ENCODE measurements around the gene TSHZ2.

The TSHZ2 gene

DNA sequence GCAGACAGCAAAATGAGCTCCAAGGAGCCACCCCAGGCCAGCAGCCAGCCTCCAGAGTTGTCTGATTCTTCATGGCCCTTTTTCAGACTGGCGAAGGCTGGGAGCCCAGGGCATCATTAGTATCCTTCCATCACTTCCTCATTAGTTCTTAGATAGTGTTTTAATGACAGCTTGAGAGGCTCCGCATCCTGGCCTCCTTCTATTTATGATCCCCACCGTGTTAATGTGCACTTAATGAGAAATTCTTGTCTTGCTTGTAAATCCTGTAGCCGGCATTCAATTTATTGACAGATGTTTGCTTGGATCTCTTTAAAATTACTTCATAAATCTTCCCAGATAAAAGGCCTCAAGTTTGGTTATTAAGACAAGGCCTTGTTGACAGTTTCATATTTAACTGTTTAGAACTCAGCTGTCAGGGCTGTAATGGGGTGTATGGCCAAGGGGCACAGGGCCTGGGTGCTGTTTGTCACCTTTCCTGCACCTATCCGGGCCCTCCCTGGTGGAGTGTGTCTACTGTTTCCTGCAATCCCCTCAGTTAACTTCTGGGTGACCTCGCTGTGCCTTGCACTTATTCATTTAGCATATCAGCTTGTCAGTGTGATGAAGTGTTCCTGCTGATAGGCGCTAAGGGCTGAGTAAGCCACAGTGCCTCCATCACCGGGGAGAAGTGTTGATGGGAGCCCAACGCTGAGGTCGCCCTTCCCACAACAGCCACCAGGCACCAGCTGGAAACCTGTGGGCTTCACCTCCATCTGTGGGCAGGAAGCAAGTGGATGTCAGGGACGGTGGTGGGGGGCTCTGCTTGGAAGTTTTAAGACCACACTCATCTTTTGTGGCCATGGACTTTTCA, 169.3 kb downstream of the TSHZ2 start:
- DNase-seq (ENCODE audit: low read depth), result no peak
- H3K4me3 ChIP-seq (ENCODE audit: low read depth, low read length), result no peak overlapping the region
- TF ChIP-seq, protein P1, sequence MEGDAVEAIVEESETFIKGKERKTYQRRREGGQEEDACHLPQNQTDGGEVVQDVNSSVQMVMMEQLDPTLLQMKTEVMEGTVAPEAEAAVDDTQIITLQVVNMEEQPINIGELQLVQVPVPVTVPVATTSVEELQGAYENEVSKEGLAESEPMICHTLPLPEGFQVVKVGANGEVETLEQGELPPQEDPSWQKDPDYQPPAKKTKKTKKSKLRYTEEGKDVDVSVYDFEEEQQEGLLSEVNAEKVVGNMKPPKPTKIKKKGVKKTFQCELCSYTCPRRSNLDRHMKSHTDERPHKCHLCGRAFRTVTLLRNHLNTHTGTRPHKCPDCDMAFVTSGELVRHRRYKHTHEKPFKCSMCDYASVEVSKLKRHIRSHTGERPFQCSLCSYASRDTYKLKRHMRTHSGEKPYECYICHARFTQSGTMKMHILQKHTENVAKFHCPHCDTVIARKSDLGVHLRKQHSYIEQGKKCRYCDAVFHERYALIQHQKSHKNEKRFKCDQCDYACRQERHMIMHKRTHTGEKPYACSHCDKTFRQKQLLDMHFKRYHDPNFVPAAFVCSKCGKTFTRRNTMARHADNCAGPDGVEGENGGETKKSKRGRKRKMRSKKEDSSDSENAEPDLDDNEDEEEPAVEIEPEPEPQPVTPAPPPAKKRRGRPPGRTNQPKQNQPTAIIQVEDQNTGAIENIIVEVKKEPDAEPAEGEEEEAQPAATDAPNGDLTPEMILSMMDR (conservative IDR thresholded peaks at IDR 0.05; ENCODE audit: low read depth, low read length), result no peak

DNA sequence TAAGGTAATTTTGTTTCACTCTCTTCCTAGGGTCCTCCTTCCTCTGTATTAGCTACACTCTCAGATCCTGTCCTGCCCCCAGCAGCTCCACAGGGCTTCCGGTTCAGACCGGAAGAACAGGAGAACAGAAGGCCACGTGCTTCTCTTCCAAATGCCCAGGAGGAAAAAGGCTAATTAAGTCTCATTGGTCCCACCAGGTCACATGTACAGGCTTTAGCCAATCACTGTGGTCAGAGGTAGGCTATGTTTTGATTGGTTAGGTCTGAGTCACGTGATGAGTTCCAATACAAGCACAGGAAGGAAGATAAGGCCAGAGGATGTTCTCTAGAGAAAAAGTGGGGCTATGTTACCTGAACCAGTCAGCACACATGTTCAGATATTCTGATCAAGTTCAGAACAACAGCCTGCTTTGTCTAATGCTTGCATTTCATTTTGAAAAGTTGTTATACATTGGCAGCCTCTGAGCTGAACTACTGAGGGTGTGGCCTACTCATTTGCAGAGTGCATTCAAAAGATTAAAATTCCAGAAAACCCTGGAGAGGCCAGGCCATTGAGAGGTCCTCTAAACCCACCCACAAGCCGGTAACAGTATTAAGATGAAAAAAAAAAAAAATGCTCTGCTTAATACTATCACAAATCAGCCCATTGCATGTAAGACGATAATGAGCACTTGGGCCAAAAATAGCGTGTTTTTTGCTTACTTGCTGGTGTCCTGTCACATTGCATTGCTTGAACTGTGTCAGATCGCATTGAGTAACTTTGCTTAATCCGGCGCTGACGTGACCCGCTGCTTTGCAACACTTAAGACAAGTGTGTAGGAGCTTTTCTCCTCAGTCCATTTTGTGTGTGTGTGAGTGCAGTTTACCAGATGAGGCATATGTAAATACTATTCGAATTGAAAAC, 170.3 kb downstream of the TSHZ2 start:
- H3K4me3 ChIP-seq (ENCODE audit: low read depth, low read length), result no peak overlapping the region
- TF ChIP-seq, protein P1 (conservative IDR thresholded peaks at IDR 0.05; ENCODE audit: low read depth, low read length), result no peak
- no peak for DNase-seq (ENCODE audit: low read depth)

DNA sequence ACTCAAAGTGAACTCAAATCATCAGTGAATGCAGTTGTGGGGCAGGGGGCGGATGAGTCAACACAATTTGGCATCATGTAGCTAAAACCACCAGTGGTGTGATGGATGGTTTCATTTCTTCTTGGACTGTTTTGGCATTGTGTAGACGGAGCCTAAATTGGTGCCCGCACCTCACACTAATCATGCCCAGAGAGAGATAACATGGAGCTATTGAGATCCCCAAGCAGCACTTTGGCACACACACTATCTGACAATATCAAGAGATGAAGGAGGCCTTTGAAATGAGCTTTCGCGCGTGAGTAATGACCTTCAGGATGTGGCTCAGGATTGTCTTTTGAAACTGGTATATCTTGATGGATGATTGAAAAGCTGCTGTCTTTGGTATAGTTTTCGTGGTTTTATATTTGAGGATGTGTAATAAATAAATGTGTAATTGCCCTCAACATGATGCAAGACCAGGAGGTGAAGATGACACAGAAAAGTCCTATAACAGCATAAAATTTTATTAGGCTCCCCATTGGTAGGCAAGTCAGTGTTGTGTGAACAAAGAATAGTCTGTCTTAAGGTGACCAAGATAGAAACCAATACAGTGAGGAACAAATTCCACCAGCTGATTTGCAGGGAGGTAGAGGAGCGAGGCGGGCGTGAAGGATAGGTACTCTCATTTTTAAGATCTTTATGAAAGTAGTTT, 174.2 kb downstream of the TSHZ2 start:
- TF ChIP-seq, protein P1 (conservative IDR thresholded peaks at IDR 0.05; ENCODE audit: low read depth, low read length), result no peak
- no peak for DNase-seq (ENCODE audit: low read depth)
- H3K4me3 ChIP-seq (ENCODE audit: low read depth, low read length), result no peak overlapping the region

DNA sequence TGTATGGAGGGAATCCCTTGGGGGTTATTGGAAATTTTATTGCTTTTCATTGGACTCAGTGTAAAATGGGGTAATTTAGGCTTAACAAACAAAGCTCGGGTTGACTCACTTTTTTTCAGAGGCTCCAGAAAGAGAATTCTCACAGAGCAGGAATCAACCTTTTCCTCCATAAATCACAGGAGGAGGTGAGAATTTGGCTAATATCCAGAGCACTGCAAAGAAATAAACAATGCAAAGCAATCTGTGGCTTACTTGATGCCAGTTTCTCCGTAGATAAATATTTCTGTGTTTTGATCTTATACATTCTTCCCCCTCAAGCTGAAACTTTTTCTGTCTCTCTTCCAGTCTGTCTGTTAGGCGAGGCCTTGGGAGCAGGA, 176.6 kb downstream of the TSHZ2 start:
- DNase-seq (ENCODE audit: low read depth), result no peak
- TF ChIP-seq, protein P1 (conservative IDR thresholded peaks at IDR 0.05; ENCODE audit: low read depth, low read length), result no peak
- H3K4me3 ChIP-seq (ENCODE audit: low read depth, low read length), result no peak overlapping the region

DNA sequence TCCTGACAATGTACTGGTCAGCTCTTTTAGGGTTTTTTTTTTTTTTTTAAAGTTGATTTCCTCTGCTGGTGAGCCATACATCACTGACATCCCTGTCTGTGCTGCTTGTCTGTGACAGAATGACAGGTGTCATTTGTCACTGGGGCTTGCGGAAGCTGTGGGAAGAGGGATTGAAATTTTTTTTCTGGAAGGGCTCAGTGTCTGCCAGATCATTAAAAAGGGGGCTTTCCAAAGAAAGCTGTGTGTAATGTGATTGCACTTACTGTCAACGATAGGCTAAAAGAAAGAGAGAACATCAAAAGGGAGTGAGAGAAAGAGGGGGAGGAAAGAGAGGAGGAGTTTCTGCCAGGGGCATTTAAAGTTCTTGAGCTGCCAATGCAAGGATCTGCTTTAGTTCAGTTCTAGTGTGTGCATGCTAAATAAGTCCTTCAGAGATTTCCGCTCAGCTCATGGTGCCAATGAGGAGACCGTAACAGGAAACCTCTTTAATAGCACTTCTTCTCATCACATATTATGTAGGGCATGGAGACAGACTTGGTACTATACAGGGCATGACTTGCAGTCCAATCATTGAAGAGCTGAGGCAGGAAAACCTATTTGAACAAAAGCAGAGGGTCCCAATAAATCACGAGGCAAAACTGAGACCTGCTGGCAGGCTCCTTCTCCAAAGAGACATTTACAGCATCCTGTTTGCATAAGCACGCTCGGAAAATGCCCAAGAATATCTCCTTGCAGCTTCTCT, 177.2 kb downstream of the TSHZ2 start:
- no peak overlapping the region for H3K4me3 ChIP-seq (ENCODE audit: low read depth, low read length)
- TF ChIP-seq, protein P1 (conservative IDR thresholded peaks at IDR 0.05; ENCODE audit: low read depth, low read length), result no peak
- no peak for DNase-seq (ENCODE audit: low read depth)

DNA sequence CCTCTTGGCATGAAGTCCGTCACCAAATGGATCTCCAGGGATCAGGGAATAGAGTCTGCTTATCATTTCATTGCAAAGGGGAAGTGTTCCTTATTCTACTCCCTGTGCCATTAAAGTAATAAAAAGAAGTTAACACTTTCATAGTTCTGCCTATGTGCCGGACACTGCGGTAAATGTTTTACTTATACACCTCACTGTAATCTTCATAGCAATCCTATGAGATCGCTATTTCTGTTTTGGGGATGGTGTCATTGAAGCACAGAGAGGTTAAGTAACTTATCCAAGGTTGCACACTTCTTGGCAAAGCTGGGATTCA, 177.7 kb downstream of the TSHZ2 start:
- TF ChIP-seq, protein P1 (conservative IDR thresholded peaks at IDR 0.05; ENCODE audit: low read depth, low read length), result no peak
- no peak overlapping the region for H3K4me3 ChIP-seq (ENCODE audit: low read depth, low read length)
- DNase-seq (ENCODE audit: low read depth), result no peak
